Activated T-cell treated with anti-CD3 and anti-CD28 coated beads, Interleukin-2, amount 50 U/mL, for 48 hours (primary cell): ENCODE data around the gene MEF2D.
A peak's percentile ranks its signal among the peaks of the same experiment; 100 is the strongest.

Source experiments
- DNase-seq, 2 experiments: peaks; one replicate each; pipeline ENCODE4 v3.0.0-alpha.2; 2020

The MEF2D gene

GRCh38 chr1:156486421-156487344, 13.9 kb downstream of the MEF2D start:
- no peak for DNase-seq

DNA sequence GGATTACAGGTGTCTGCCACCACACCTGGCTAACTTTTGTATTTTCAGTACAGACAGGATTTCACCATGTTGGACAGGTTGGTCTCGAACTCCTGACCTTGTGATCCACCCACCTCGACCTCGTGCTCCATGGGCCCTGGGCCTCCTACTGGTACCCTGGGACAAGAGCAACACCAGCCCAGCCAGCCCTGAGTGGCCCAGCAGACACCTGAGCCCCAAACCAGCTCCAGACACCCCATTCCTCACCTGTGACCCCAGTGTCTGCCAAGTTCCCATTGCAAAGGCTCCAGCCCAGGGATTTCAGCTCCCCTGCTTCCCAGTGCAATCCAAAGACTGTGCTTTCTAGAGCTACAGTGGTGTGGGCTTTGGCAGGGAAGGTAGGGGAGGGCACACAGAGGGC, 14.6 kb downstream of the MEF2D start:
- no peak for DNase-seq

GRCh38 chr1:156484480-156485058, 16.0 kb downstream of the MEF2D start:
- DNase-seq: no peak

DNA sequence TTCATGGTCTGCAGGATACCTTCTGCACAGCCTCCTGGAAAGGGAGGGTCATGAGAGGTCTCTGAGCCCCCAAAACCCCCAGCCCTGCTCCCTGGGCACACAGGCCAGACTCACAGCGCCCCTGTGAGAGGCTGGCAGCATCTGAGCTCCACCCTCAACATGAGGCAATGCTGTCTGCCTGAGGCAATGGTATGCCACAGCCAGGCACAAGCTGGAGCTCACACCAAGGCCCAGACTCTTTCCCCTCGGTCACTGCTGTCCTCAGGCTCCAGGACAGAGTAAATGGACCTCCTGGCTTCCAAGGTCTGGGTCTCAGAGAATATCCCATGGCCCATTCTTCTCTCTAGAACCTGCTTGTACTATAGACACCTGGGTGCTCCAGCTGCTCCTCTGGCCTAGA, 17.2 kb downstream of the MEF2D start:
- DNase-seq: no peak

DNA sequence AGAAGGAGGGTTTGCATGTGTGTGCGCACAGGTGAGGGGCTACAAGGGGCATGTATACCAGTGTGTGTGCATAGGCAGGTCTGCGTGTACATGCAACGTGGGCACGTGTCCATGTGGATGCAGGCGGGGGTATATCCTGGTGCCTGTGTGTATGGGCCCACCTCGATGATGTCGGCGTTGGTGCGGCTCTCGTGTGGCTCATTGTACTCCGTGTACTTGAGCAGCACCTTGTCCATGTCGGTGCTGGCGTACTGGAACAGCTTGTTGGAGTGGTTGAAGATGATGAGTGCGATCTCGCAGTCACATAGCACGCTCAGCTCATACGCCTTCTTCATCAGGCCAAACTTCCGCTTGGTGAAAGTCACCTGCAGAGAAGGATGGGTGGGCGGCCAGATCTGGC, 18.3 kb downstream of the MEF2D start:
- DNase-seq: no peak

DNA sequence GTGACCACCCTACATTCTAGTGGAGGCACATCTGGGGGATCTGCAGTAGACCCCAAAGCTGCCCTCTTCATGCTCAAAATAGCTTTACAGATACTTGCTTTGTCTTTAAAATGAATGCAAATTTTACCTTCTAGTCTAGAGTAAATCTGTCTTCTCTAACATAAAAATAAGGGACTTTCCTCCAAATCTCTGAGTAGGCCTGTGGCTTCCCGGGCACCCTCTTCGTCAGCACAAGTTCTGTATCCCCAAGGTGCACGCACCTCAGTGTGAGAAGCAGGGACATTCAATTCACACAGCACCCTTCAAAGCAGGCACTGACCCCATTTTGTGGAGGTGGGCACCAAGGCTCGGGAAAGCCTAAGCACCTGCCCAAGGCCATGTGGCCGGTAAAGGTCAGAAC, 19.0 kb downstream of the MEF2D start:
- DNase-seq: peak in 1 of 2 experiments; percentile 62

- DNase-seq: peak; percentile 81 to 85
Measured at GRCh38 chr1:156480411-156481192, 20.0 kb downstream of the MEF2D start.

GRCh38 chr1:156480016-156480370, 20.6 kb downstream of the MEF2D start:
- no peak for DNase-seq

DNA sequence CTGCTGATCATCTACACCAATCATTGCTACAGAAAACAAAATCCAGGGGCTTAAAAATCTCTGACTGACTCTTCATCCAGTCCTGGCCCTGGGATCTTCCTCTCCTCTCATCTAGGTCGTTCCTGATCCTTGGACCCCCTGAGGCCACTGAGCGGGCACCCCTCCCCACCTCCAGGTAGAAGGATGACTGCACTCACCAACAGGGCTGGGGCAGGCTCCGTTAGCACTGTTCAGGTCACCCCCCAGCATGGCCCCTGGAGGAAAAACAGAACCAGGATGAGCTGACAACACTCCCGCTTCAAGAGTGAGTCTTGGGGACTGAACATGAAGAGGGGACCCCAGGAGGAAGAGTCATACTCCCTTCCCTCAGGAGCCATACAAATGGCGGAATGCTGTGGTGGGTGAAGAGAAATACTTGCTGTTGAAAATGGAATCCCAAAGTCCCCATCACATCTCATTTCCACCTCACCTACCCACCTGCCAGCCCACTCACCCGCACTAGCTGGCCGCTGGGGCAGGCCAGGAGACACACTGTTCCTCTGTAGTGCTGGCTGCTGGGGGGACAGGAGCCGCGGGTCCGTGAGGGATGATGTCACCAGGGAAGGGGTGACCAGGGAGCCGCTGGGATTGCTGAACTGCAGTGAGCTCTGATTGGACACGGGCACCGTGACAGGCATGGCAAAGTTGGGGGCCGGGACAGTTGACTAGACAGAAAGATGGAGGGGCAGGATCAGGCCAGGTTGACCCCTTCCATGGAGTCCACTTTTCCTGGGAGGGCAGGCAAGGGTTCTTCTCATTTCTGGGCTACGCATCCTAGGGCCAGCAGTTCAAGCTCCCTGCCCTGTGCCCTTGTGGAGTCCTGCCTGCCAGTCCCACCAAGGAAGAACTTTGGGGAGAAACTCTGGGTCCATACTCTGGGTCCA, 21.2 kb downstream of the MEF2D start:
- DNase-seq: no peak

GRCh38 chr1:156478250-156478627, 22.3 kb downstream of the MEF2D start:
- no peak for DNase-seq

- DNase-seq: no peak
Measured at GRCh38 chr1:156477526-156478249, 22.9 kb downstream of the MEF2D start.

DNA sequence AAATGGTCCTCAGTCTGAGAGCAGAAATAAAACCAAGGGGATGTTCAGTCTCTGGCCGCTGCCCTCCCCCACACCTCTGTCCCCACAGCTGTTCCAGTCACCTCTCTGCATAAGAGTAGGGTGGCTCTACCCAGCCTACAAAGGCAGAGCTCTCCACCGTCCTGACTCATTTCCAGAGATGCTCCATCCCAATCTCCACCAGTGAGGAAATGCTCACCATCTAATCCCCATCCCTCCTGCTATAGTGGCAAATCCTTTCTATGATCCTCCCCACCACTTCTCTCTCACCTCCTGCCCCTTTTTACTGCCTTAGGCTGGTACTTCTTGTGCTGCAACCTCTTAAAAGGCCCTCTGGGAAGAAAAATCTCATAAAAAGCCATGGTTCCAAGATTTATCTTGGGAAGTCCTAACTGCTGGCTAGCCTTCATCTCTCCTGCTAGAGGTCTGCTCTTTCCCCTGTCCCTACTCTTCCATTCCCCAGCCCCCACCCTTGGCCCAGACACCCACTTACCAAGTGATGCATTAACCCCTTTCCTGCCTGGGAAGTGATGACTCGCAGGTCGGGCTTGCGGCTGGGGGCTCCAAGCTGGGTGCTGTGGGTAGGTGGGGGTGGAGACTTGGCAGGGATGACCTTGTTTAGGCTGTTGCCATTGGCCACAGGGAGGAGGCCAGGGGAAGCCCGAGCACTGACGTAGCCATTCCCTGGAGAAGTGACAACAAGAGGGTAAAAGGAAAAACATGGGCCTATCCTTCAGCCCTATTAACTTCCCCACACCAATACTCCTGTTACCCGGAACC, 23.9 kb downstream of the MEF2D start:
- peak; percentile 59 to 67 for DNase-seq

DNA sequence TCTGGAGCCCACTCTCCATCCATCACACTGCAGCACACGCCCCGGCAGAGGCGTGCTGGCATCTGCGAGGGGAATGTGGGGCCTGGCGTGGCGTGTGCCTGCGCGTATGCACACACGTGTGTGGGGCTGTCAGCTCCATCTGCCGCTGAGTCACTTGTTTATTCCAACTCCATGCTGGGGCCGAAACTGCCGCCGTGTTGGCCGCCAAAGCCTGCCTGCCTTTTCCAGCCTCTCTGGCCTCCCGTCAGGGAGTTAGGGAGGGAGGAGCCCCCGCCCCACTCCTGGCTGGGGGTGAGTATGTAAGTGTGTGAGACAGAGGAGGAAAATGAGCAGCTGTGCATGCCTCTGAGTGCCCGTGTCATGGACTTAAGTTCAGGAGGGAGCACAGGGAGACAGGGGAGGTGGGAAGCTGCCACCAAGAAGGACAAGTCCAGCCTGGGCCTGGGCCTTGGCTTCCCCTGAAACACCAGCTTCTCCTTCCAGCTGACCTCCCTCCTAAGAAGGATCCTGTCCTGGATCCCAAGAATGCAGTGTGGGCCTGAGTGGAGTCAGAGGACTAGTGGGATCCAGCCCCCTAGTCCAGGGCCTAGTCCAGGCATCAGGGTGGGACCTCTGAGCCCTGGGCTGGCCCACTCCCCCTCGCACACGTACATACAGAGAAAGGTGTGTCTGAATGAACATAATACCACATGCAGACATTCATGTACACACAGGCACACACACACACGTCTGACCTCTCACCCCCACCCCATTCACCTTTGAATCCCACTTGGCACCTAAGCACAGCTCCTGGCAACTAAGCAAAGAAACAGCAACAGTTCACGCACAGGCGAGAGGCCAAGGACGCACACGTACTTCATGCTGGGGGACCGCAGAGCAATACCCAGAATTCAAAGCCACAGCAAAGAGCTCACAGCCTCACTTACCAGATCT, 24.7 kb downstream of the MEF2D start:
- DNase-seq: no peak

- no peak for DNase-seq
Measured at GRCh38 chr1:156474966-156475365, 25.6 kb downstream of the MEF2D start.

- DNase-seq: no peak
Measured at GRCh38 chr1:156471496-156472490, 28.8 kb downstream of the MEF2D start.

- DNase-seq: no peak
Measured at GRCh38 chr1:156470473-156470872, 30.1 kb downstream of the MEF2D start.

- no peak for DNase-seq
Measured at GRCh38 chr1:156468693-156469345, 31.8 kb downstream of the MEF2D start.

DNA sequence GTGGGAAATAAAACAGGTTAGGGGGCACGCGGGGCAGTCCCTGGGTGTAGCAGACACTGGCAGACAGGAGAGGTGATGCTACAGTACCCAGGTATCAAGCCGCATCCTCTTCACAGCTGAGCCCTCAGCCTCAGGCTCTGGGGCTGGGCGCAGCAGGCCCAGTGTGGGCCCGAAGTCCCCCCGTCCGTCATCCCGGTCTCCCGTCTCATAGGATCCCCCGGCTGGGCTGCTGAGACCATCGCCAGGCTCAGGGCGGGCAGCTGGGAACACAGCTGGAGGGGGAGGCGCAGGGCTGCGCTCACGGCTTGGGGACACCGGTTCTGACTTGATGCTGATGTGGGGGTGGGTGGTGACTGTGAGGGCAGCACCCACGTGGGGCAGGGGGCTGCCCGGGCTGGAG, 32.7 kb downstream of the MEF2D start:
- DNase-seq: no peak
